ENCODE results near the gene SLC38A11.

GRCh38 chr2:164976301-164976700, 21.0 kb upstream of the SLC38A11 start:
- TF ChIP-seq, protein P1, sequence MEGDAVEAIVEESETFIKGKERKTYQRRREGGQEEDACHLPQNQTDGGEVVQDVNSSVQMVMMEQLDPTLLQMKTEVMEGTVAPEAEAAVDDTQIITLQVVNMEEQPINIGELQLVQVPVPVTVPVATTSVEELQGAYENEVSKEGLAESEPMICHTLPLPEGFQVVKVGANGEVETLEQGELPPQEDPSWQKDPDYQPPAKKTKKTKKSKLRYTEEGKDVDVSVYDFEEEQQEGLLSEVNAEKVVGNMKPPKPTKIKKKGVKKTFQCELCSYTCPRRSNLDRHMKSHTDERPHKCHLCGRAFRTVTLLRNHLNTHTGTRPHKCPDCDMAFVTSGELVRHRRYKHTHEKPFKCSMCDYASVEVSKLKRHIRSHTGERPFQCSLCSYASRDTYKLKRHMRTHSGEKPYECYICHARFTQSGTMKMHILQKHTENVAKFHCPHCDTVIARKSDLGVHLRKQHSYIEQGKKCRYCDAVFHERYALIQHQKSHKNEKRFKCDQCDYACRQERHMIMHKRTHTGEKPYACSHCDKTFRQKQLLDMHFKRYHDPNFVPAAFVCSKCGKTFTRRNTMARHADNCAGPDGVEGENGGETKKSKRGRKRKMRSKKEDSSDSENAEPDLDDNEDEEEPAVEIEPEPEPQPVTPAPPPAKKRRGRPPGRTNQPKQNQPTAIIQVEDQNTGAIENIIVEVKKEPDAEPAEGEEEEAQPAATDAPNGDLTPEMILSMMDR (conservative IDR thresholded peaks at IDR 0.05; ENCODE audit: low read length), result no peak
- TF ChIP-seq EZH2phosphoT487 (IDR thresholded peaks at IDR 0.05; ENCODE audit: borderline replicate concordance), result no peak

All from Loucy (cell line).